ENCODE data around the gene HOXB6.

DNA sequence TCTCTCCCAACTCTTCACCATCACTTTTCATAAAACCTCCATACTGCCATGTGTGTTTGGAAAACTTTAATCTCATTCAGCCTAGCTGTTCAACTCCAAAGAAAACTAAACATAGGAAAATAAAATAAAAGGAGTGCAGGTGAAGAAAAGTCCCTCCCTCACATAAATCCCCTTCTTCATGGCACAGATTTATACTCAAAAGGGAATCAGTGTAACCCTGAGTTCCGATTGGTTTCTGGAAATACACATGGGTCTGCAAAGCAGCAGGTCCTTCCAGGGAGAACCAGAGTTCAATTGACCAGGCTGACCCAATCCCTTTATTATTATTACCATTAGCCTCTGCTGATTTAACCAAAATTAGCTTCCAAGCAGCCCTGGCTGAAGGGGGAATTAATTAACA, 51.0 kb downstream of the HOXB6 start:
- TF ChIP-seq, protein P1, sequence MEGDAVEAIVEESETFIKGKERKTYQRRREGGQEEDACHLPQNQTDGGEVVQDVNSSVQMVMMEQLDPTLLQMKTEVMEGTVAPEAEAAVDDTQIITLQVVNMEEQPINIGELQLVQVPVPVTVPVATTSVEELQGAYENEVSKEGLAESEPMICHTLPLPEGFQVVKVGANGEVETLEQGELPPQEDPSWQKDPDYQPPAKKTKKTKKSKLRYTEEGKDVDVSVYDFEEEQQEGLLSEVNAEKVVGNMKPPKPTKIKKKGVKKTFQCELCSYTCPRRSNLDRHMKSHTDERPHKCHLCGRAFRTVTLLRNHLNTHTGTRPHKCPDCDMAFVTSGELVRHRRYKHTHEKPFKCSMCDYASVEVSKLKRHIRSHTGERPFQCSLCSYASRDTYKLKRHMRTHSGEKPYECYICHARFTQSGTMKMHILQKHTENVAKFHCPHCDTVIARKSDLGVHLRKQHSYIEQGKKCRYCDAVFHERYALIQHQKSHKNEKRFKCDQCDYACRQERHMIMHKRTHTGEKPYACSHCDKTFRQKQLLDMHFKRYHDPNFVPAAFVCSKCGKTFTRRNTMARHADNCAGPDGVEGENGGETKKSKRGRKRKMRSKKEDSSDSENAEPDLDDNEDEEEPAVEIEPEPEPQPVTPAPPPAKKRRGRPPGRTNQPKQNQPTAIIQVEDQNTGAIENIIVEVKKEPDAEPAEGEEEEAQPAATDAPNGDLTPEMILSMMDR (IDR thresholded peaks at IDR 0.05) = no peak
- TF ChIP-seq ZSCAN20 (CRISPR knock-in tag; IDR thresholded peaks at IDR 0.05) (no peak), EP300 (IDR thresholded peaks at IDR 0.05) (no peak), MAZ (IDR thresholded peaks at IDR 0.05; ENCODE audit: borderline replicate concordance, low read depth, low read length) (no peak), HDAC2 (IDR thresholded peaks at IDR 0.05) (no peak), FOSB (CRISPR knock-in tag; IDR thresholded peaks at IDR 0.05) (no peak)

Measured in A549 (cell line).